Keratinocyte (primary cell): ENCODE results near the gene EIF5AL1.

Experiments used
- CTCF ChIP-seq, 3 experiments: IDR thresholded peaks in 1 of 3; conservative IDR thresholded peaks in 1 of 3; optimal IDR thresholded peaks in 1 of 3; 2 replicates in 2 of 3; 3 replicates in 1 of 3; pipeline versions ENCODE3 to v1.5.1; 2011; ENCODE audit warnings: low read length in 3 of 3, mild to moderate bottlenecking in 3 of 3, moderate library complexity in 2 of 3, control low read depth in 1 of 3, inconsistent platforms in 1 of 3; ENCODE audit not compliant: insufficient read depth in 2 of 3; ENCODE audit errors: extremely low read depth in 1 of 3
- EZH2 ChIP-seq: IDR thresholded peaks from one replicate; pipeline ENCODE4 v1.6.1; 2012; ENCODE audit warnings: inconsistent platforms, mild to moderate bottlenecking, low read length, moderate library complexity

GRCh38 chr10:79487296-79488194 is 24.8 kb upstream of the EIF5AL1 start:
- TF ChIP-seq CTCF (optimal IDR thresholded peaks at IDR 0.05 in 1 of 3, IDR thresholded peaks at IDR 0.05 in 1 of 3, conservative IDR thresholded peaks at IDR 0.05 in 1 of 3; ENCODE audit: extremely low read depth in 1 of 3, insufficient read depth in 2 of 3, low read length in 3 of 3) (peak; percentile 45 to 62 (median 61)), EZH2 (no peak)
